ENCODE results near the gene DHX36.

DHX36 gene

GRCh38 chr3:154285221-154285620 lies 39.1 kb downstream of the DHX36 start:
- Histone ChIP-seq H3F3A (ENCODE audit: low read depth) (0 out of 2 replicates have a peak, but pooled peaks cover 3% of the 10 kb centered on the region), H3K9me2 (replicated peaks; ENCODE audit: low read depth, low read length) (no peaks in the 10 kb centered on the region), H3K79me2 (ENCODE audit: insufficient read depth, low read length) (no peaks in the 10 kb centered on the region), H4K20me1 (ENCODE audit: insufficient read depth, low read length, poor library complexity, severe bottlenecking) (no peaks in the 10 kb centered on the region), H3K9ac (ENCODE audit: low read depth, low read length, poor library complexity, severe bottlenecking) (no peak overlapping the region), H3K4me2 (ENCODE audit: low read depth, low read length, poor library complexity, severe bottlenecking) (no peak overlapping the region), H3K4me3 (ENCODE audit: low read length, poor library complexity, severe bottlenecking) (no peak overlapping the region), H2AFZ (ENCODE audit: low read length) (no peak overlapping the region), H3K4me1 (ENCODE audit: insufficient read depth, low read length, poor library complexity, severe bottlenecking) (no peaks in the 10 kb centered on the region), H3K36me3 (ENCODE audit: insufficient read depth, low read length) (peaks cover 79% of the 10 kb centered on the region), H3K27me3 (ENCODE audit: insufficient read depth, low read length, poor library complexity, severe bottlenecking) (no peaks in the 10 kb centered on the region), H3K9me3 (ENCODE audit: insufficient read depth, low read depth, low read length) (no peaks in the 10 kb centered on the region)
- TF ChIP-seq, protein P1, sequence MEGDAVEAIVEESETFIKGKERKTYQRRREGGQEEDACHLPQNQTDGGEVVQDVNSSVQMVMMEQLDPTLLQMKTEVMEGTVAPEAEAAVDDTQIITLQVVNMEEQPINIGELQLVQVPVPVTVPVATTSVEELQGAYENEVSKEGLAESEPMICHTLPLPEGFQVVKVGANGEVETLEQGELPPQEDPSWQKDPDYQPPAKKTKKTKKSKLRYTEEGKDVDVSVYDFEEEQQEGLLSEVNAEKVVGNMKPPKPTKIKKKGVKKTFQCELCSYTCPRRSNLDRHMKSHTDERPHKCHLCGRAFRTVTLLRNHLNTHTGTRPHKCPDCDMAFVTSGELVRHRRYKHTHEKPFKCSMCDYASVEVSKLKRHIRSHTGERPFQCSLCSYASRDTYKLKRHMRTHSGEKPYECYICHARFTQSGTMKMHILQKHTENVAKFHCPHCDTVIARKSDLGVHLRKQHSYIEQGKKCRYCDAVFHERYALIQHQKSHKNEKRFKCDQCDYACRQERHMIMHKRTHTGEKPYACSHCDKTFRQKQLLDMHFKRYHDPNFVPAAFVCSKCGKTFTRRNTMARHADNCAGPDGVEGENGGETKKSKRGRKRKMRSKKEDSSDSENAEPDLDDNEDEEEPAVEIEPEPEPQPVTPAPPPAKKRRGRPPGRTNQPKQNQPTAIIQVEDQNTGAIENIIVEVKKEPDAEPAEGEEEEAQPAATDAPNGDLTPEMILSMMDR (conservative IDR thresholded peaks at IDR 0.05; ENCODE audit: low read length) = no peak
- no peak for TF ChIP-seq EZH2phosphoT487 (IDR thresholded peaks at IDR 0.05; ENCODE audit: borderline replicate concordance)

- Histone ChIP-seq H3K4me1 (ENCODE audit: insufficient read depth, low read length, poor library complexity, severe bottlenecking) (no peaks in the 10 kb centered on the region), H2AFZ (ENCODE audit: low read length) (no peak overlapping the region), H4K20me1 (ENCODE audit: insufficient read depth, low read length, poor library complexity, severe bottlenecking) (no peaks in the 10 kb centered on the region), H3K9me2 (replicated peaks; ENCODE audit: low read depth, low read length) (no peaks in the 10 kb centered on the region), H3F3A (ENCODE audit: low read depth) (0 out of 2 replicates have a peak, but pooled peaks cover 3% of the 10 kb centered on the region), H3K9ac (ENCODE audit: low read depth, low read length, poor library complexity, severe bottlenecking) (no peak overlapping the region), H3K27me3 (ENCODE audit: insufficient read depth, low read length, poor library complexity, severe bottlenecking) (no peaks in the 10 kb centered on the region), H3K36me3 (ENCODE audit: insufficient read depth, low read length) (peaks cover 94% of the 10 kb centered on the region), H3K9me3 (ENCODE audit: insufficient read depth, low read depth, low read length) (no peaks in the 10 kb centered on the region), H3K4me3 (ENCODE audit: low read length, poor library complexity, severe bottlenecking) (no peak overlapping the region), H3K4me2 (ENCODE audit: low read depth, low read length, poor library complexity, severe bottlenecking) (no peak overlapping the region), H3K79me2 (ENCODE audit: insufficient read depth, low read length) (no peaks in the 10 kb centered on the region)
- TF ChIP-seq, protein P1 (conservative IDR thresholded peaks at IDR 0.05; ENCODE audit: low read length) = no peak
- TF ChIP-seq EZH2phosphoT487 (IDR thresholded peaks at IDR 0.05; ENCODE audit: borderline replicate concordance) = no peak
Measured at GRCh38 chr3:154280161-154280560, 44.1 kb downstream of the DHX36 start.

DNA sequence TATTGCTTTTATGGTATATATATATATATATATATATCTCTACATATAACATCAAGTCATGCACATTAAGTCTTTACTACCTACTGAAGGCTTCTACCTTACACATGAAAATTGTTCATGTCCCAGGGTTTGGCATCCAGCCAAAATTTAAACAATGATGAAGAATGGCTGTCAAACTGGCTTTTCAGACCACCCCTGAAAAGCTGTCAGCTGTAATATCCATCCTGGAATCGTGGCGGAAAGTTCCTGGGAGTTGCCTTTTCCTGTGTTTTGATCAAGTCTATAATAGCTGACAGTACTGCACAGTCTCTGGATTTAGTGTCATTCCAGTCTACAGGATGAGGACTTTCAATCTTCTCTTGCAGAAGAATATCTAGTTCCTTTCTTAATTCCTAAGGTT lies 48.3 kb downstream of the DHX36 start:
- H3K4me2 ChIP-seq (ENCODE audit: low read depth, low read length, poor library complexity, severe bottlenecking) = no peak overlapping the region
- H3F3A ChIP-seq (ENCODE audit: low read depth) = 0 out of 2 replicates have a peak, but pooled peaks cover 3% of the 10 kb centered on the region
- TF ChIP-seq EZH2phosphoT487 (IDR thresholded peaks at IDR 0.05; ENCODE audit: borderline replicate concordance) = no peak
- TF ChIP-seq, protein P1 (conservative IDR thresholded peaks at IDR 0.05; ENCODE audit: low read length) = no peak
- H3K4me3 ChIP-seq (ENCODE audit: low read length, poor library complexity, severe bottlenecking) = no peak overlapping the region
- H3K4me1 ChIP-seq (ENCODE audit: insufficient read depth, low read length, poor library complexity, severe bottlenecking) = no peaks in the 10 kb centered on the region
- no peaks in the 10 kb centered on the region for H3K9me2 ChIP-seq (replicated peaks; ENCODE audit: low read depth, low read length)
- no peaks in the 10 kb centered on the region for H4K20me1 ChIP-seq (ENCODE audit: insufficient read depth, low read length, poor library complexity, severe bottlenecking)
- no peaks in the 10 kb centered on the region for H3K79me2 ChIP-seq (ENCODE audit: insufficient read depth, low read length)
- H3K9me3 ChIP-seq (ENCODE audit: insufficient read depth, low read depth, low read length) = no peaks in the 10 kb centered on the region
- H3K27me3 ChIP-seq (ENCODE audit: insufficient read depth, low read length, poor library complexity, severe bottlenecking) = no peaks in the 10 kb centered on the region
- no peak overlapping the region for H3K9ac ChIP-seq (ENCODE audit: low read depth, low read length, poor library complexity, severe bottlenecking)
- peaks cover 90% of the 10 kb centered on the region for H3K36me3 ChIP-seq (ENCODE audit: insufficient read depth, low read length)
- H2AFZ ChIP-seq (ENCODE audit: low read length) = no peak overlapping the region
